B cell (primary cell): Measurements from ENCODE around the gene GRID2. TPM values are rescaled to one million over a fixed set of nuclear protein-coding genes. Genes with fewer than 3 reads are reported as not detected.

Experiments used
- ATAC-seq: fragments of 200-7000 bp; cut with Tn5 transposase; one replicate; pipeline ENCODE4 v1.10.0; 2021; ENCODE audit warnings: low read depth, mild to moderate bottlenecking, moderate number of reproducible peaks, moderate library complexity
- CTCF ChIA-PET: fragments of 350-600 bp; sonication (Branson Sonifier 250); formaldehyde crosslinking; loops from one replicate; lab custom pipeline; 2021; ENCODE audit warnings: antibody characterized with exemption, inconsistent platforms; lab: Charles Lee
- POLR2A ChIA-PET: fragments of 350-600 bp; sonication (Branson Sonifier 250); formaldehyde crosslinking; loops from one replicate; lab custom pipeline; 2021; ENCODE audit warnings: antibody characterized with exemption; lab: Charles Lee
- DNase-seq: peaks from one replicate; pipeline ENCODE4 v3.0.0; 2013
- H2AFZ ChIP-seq: 2 replicates; pipeline ENCODE4 v1.6.1; 2012; ENCODE audit warnings: mild to moderate bottlenecking, low read depth, low read length; ENCODE audit not compliant: insufficient read depth, poor library complexity, severe bottlenecking
- H3K27ac ChIP-seq, 2 donors: 1 replicate in 1 of 2; 2 replicates in 1 of 2; pipeline ENCODE4 v1.5.1; 2012 to 2013; ENCODE audit warnings: low read length in 2 of 2, mild to moderate bottlenecking in 2 of 2, moderate library complexity in 1 of 2
- H3K27me3 ChIP-seq, 4 experiments: fragments of 200-600 bp in 1 of 4; sonication (generic) in 1 of 4; replicated peaks in 1 of 4; 1 replicate in 2 of 4; 2 replicates in 2 of 4; pipeline versions ENCODE4 v1.6.1 to v1.7.0; 2013 to 2016; ENCODE audit warnings: low read length in 3 of 4, mild to moderate bottlenecking in 2 of 4, mixed read lengths in 1 of 4, moderate library complexity in 1 of 4; ENCODE audit not compliant: insufficient read depth in 4 of 4, control insufficient read depth in 3 of 4; ENCODE audit errors: control extremely low read depth in 1 of 4
- H3K36me3 ChIP-seq, 2 experiments: replicated peaks in 1 of 2; 1 replicate in 1 of 2; 2 replicates in 1 of 2; pipeline versions ENCODE4 v1.6.1 to v1.7.1; 2013; ENCODE audit warnings: low read length in 1 of 2; ENCODE audit not compliant: insufficient read depth in 2 of 2, control insufficient read depth in 1 of 2; ENCODE audit errors: control extremely low read depth in 1 of 2, extremely low read depth in 1 of 2
- H3K4me1 ChIP-seq, 2 donors: fragments of 200-600 bp in 1 of 2; sonication (generic) in 1 of 2; 1 replicate in 1 of 2; 2 replicates in 1 of 2; pipeline versions ENCODE4 v1.5.1 to v1.6.1; 2013 to 2017; ENCODE audit warnings: low read length in 2 of 2; ENCODE audit not compliant: control insufficient read depth in 2 of 2, insufficient read depth in 2 of 2
- H3K4me2 ChIP-seq: replicated peaks from 2 replicates; pipeline ENCODE3; 2012; ENCODE audit warnings: mild to moderate bottlenecking, low read depth, low read length; ENCODE audit not compliant: poor library complexity, severe bottlenecking
- H3K4me3 ChIP-seq, 5 experiments: fragments of 200-600 bp in 1 of 5; sonication (generic) in 1 of 5; 1 replicate in 3 of 5; 2 replicates in 2 of 5; pipeline versions ENCODE4 v1.5.1 to v1.7.0; 2011 to 2016; ENCODE audit warnings: low read length in 4 of 5, mild to moderate bottlenecking in 4 of 5, low read depth in 2 of 5, control low read depth in 1 of 5, moderate library complexity in 1 of 5; ENCODE audit not compliant: insufficient read depth in 1 of 5; ENCODE audit errors: control extremely low read depth in 1 of 5, extremely low read depth in 1 of 5
- H3K79me2 ChIP-seq: fragments of 200-600 bp; sonication (generic); one replicate; pipeline ENCODE4 v1.6.0; 2016; ENCODE audit warnings: low read length; ENCODE audit not compliant: control insufficient read depth, insufficient read depth
- H3K9ac ChIP-seq: fragments of 200-600 bp; sonication (generic); 2 replicates; pipeline ENCODE4 v1.6.1; 2017; ENCODE audit warnings: mild to moderate bottlenecking, low read length, moderate library complexity
- H3K9me3 ChIP-seq, 3 donors: one replicate each; pipeline versions ENCODE4 v1.6.1 to v1.7.1; 2013; ENCODE audit warnings: low read length in 2 of 3; ENCODE audit not compliant: control insufficient read depth in 2 of 3, insufficient read depth in 1 of 3; ENCODE audit errors: control extremely low read depth in 1 of 3
- H4K20me1 ChIP-seq: 2 replicates; pipeline ENCODE4 v1.6.0; 2012; ENCODE audit warnings: mild to moderate bottlenecking, low read length; ENCODE audit not compliant: insufficient read depth, control insufficient read depth, poor library complexity, severe bottlenecking
- H3K27ac Mint-ChIP-seq: one replicate; pipeline ENCODE4 v1.8.0; 2021; ENCODE audit warnings: mixed read lengths
- H3K27me3 Mint-ChIP-seq: one replicate; pipeline ENCODE4 v1.8.0; 2021; ENCODE audit warnings: mixed read lengths
- H3K4me1 Mint-ChIP-seq: one replicate; pipeline ENCODE4 v1.8.0; 2021; ENCODE audit warnings: mixed read lengths
- H3K4me3 Mint-ChIP-seq: one replicate; pipeline ENCODE4 v1.8.0; 2021; ENCODE audit warnings: mixed read lengths
- H3K9me3 Mint-ChIP-seq: one replicate; pipeline ENCODE4 v1.8.0; 2022; ENCODE audit warnings: mixed read lengths; ENCODE audit not compliant: insufficient read depth
- CTCF ChIP-seq: fragments of 200-600 bp; IDR thresholded peaks from one replicate; pipeline ENCODE4 v1.8.0; 2022; ENCODE audit warnings: antibody characterized with exemption, mild to moderate bottlenecking
- EZH2 ChIP-seq: IDR thresholded peaks from 2 replicates; pipeline ENCODE4 v1.6.1; 2012; ENCODE audit warnings: borderline replicate concordance, low read depth, mild to moderate bottlenecking, moderate library complexity, low read length; ENCODE audit not compliant: insufficient read depth, poor library complexity, severe bottlenecking
- WGBS: methylation state at CpG from one replicate; pipeline ENCODE4 v1.1.5; 2013; ENCODE audit warnings: missing lambda C conversion rate; ENCODE audit not compliant: insufficient coverage; 5-methylcytosine and 5-hydroxymethylcytosine counted together
- intact Hi-C: fragments of 100-400 bp; cut with micrococcal nuclease; formaldehyde crosslinking; loops from one replicate; pipeline ENCODE4 v1.10.0; 2022
- polyA plus RNA-seq: library from polyadenylated mRNA; depleted of rRNA; stranded (reverse); fragments of >200 nt; gene quantifications from 2 replicates; pipeline ENCODE4 v1.2.3, GENCODE V29; 2012
- total RNA-seq, 2 donors: library from RNA; stranded (reverse); fragments of 120-200 nt in 1 of 2; gene quantifications; 1 replicate in 1 of 2; 2 replicates in 1 of 2; pipeline versions ENCODE4 v1.2.3 to v1.2.4, GENCODE V29; 2013 to 2022

GRID2 gene
- total and polyA plus RNA-seq, 2 donors (not counting 1 experiment from before 2014, with no cell fraction given), result not detected

- CTCF ChIA-PET, result no interaction called here
- Histone ChIP-seq H3K36me3 (no peaks in the 10 kb centered on the region), H3K27ac (no peak overlapping the region)
Measured at GRCh38 chr4:93743022-93743421, 1439.3 kb downstream of the GRID2 start.

GRCh38 chr4:93743635-93744034 is 1439.9 kb downstream of the GRID2 start:
- no peak for TF ChIP-seq CTCF
- TF ChIP-seq EZH2, result no peak
- no peaks in the 10 kb centered on the region for H3K36me3 ChIP-seq
- Mint-ChIP-seq H3K4me3 (no peak overlapping the region), H3K4me1 (peaks cover 2% of the 10 kb centered on the region), H3K9me3 (no peaks in the 10 kb centered on the region), H3K27me3 (no peaks in the 10 kb centered on the region), H3K27ac (no peak overlapping the region)
- ATAC-seq (no peak), DNase-seq (no peak)
- H4K20me1 ChIP-seq, result no peaks in the 10 kb centered on the region
- no peaks in the 10 kb centered on the region for H3K4me1 ChIP-seq
- H3K79me2 ChIP-seq, result no peaks in the 10 kb centered on the region
- ChIA-PET CTCF (no interaction called here), POLR2A (no interaction called here)
- WGBS, result no CpG with 5 or more reads among the region's 1 CpG
- no peak overlapping the region for H3K4me3 ChIP-seq
- no peaks in the 10 kb centered on the region for H3K9me3 ChIP-seq
- intact Hi-C loops, result no loop called here
- no peak overlapping the region for H3K27ac ChIP-seq
- no peak overlapping the region for H2AFZ ChIP-seq
- no peak overlapping the region for H3K4me2 ChIP-seq
- no peak overlapping the region for H3K9ac ChIP-seq
- no peaks in the 10 kb centered on the region for H3K27me3 ChIP-seq

More at GRCh38 chr4:93743022-93743421, 1439.3 kb downstream of the GRID2 start:
- H3K4me1 ChIP-seq, result no peaks in the 10 kb centered on the region
- no peaks in the 10 kb centered on the region for H3K27me3 Mint-ChIP-seq
- no peaks in the 10 kb centered on the region for H4K20me1 ChIP-seq
- intact Hi-C loops, result no loop called here
- H3K9me3 Mint-ChIP-seq, result no peaks in the 10 kb centered on the region
- H2AFZ ChIP-seq, result no peak overlapping the region
- POLR2A ChIA-PET, result no interaction called here
- DNase-seq (no peak), ATAC-seq (no peak)
- no peak overlapping the region for H3K4me3 ChIP-seq
- no peak overlapping the region for H3K4me3 Mint-ChIP-seq
- no peaks in the 10 kb centered on the region for H3K79me2 ChIP-seq
- WGBS, result no CpG with 5 or more reads among the region's 2 CpGs
- H3K4me1 Mint-ChIP-seq, result no peaks in the 10 kb centered on the region
- H3K4me2 ChIP-seq, result no peak overlapping the region
- no peaks in the 10 kb centered on the region for H3K27me3 ChIP-seq
- H3K27ac Mint-ChIP-seq, result no peak overlapping the region
- no peak overlapping the region for H3K9ac ChIP-seq
- H3K9me3 ChIP-seq, result no peaks in the 10 kb centered on the region
- no peak for TF ChIP-seq CTCF
- TF ChIP-seq EZH2, result no peak
